Measurements from ENCODE around the gene PRSS22.

DNA sequence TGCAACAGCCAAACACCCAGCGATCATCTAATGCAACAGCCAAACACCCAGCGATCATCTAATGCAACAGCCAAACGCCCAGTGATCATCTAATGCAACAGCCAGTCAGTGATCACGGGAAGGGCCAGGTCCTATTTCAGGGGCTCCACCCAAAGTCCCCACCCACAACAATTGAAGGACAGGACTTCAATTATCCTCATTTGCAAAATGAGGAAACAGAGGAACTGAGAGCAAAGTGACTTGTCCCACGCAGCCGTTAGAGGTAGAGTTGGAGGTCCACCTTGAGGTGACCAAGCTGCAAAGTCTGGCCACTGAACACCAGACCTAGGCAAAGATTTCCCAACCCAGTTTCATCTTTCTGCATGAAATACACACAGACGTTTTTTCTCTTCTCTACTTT lies 24.2 kb downstream of the PRSS22 start:
- no peak for TF ChIP-seq JUNB (IDR thresholded peaks at IDR 0.05; ENCODE audit: unreplicated experiment)
- TF ChIP-seq, protein P1, sequence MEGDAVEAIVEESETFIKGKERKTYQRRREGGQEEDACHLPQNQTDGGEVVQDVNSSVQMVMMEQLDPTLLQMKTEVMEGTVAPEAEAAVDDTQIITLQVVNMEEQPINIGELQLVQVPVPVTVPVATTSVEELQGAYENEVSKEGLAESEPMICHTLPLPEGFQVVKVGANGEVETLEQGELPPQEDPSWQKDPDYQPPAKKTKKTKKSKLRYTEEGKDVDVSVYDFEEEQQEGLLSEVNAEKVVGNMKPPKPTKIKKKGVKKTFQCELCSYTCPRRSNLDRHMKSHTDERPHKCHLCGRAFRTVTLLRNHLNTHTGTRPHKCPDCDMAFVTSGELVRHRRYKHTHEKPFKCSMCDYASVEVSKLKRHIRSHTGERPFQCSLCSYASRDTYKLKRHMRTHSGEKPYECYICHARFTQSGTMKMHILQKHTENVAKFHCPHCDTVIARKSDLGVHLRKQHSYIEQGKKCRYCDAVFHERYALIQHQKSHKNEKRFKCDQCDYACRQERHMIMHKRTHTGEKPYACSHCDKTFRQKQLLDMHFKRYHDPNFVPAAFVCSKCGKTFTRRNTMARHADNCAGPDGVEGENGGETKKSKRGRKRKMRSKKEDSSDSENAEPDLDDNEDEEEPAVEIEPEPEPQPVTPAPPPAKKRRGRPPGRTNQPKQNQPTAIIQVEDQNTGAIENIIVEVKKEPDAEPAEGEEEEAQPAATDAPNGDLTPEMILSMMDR (conservative IDR thresholded peaks at IDR 0.05; ENCODE audit: low read depth in 2 of 2), result no peak

All from GM23338 (cell line).